ENCODE results near the gene FOSL1. TPM values are rescaled to one million over a fixed set of nuclear protein-coding genes. Genes with fewer than 3 reads are reported as not detected.

FOSL1 gene
- total RNA-seq, 1 experiment from 2014 or later = 125 TPM

DNA sequence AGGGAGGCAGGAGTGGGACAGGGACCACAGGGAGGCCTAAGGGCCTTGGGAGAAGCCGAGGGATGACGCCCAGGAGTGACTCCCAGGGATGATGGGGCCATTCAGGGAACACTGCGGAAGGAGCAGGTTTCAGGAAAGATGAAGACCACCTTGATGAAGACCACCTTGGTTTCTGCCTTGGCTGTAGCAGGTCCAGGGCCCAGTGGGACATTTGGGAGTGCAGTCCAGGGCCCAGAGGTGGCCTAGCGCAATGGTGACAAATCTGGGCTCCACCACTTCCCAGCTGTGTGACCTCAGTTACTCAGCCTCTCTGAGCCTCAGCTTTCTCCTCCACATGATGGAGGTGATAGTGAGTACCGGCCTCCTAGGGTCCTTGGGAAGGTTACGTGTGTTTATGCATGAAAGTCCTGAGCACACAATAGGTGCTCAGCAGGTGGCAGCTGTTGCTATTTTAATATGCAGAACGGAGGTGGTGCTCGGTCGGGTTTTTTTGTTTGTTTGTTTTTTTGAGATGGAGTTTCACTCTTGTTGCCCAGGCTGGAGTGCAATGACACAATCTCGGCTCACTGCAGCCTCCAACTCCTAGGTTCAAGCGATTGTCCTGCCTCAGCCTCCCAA lies 45.9 kb upstream of the FOSL1 start:
- intact Hi-C loops (cut with micrococcal nuclease) = no loop called here
- DNase-seq (ENCODE audit: low read depth, low spot score) (no peak), ATAC-seq (no peak)
- Histone ChIP-seq H3K4me3 (replicated peaks in 1 of 2; ENCODE audit: low read depth in 1 of 2, low read length in 2 of 2) (no peak overlapping the region), H3K36me3 (ENCODE audit: control insufficient read depth in 1 of 2, insufficient read depth in 2 of 2, low read length in 2 of 2) (no peaks in the 10 kb centered on the region), H3K4me2 (ENCODE audit: low read length) (no peak overlapping the region), H3K79me2 (ENCODE audit: insufficient read depth, low read length) (no peaks in the 10 kb centered on the region), H3K9me3 (ENCODE audit: control insufficient read depth in 1 of 2, insufficient read depth in 1 of 2, low read depth in 1 of 2, low read length in 2 of 2) (no peaks in the 10 kb centered on the region), H3K27me3 (ENCODE audit: insufficient read depth, low read length) (no peaks in the 10 kb centered on the region), H4K20me1 (ENCODE audit: insufficient read depth) (no peaks in the 10 kb centered on the region), H3K9me2 (ENCODE audit: insufficient read depth) (no peaks in the 10 kb centered on the region), H3K27ac (ENCODE audit: low read depth, low read length) (no peak overlapping the region), H3K9ac (ENCODE audit: low read length) (no peak overlapping the region), H2AFZ (ENCODE audit: low read depth, low read length, poor library complexity, severe bottlenecking) (no peak overlapping the region), H3K4me1 (ENCODE audit: control insufficient read depth in 1 of 2, insufficient read depth in 2 of 2, low read length in 2 of 2) (no peaks in the 10 kb centered on the region)
- no peak for TF ChIP-seq POLR2AphosphoS5 (IDR thresholded peaks at IDR 0.05; ENCODE audit: low read depth, low read length)
- TF ChIP-seq, protein P1, sequence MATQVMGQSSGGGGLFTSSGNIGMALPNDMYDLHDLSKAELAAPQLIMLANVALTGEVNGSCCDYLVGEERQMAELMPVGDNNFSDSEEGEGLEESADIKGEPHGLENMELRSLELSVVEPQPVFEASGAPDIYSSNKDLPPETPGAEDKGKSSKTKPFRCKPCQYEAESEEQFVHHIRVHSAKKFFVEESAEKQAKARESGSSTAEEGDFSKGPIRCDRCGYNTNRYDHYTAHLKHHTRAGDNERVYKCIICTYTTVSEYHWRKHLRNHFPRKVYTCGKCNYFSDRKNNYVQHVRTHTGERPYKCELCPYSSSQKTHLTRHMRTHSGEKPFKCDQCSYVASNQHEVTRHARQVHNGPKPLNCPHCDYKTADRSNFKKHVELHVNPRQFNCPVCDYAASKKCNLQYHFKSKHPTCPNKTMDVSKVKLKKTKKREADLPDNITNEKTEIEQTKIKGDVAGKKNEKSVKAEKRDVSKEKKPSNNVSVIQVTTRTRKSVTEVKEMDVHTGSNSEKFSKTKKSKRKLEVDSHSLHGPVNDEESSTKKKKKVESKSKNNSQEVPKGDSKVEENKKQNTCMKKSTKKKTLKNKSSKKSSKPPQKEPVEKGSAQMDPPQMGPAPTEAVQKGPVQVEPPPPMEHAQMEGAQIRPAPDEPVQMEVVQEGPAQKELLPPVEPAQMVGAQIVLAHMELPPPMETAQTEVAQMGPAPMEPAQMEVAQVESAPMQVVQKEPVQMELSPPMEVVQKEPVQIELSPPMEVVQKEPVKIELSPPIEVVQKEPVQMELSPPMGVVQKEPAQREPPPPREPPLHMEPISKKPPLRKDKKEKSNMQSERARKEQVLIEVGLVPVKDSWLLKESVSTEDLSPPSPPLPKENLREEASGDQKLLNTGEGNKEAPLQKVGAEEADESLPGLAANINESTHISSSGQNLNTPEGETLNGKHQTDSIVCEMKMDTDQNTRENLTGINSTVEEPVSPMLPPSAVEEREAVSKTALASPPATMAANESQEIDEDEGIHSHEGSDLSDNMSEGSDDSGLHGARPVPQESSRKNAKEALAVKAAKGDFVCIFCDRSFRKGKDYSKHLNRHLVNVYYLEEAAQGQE (IDR thresholded peaks at IDR 0.05; ENCODE audit: low read depth) = no peak
- no peak for TF ChIP-seq TCF7L2 (IDR thresholded peaks at IDR 0.05; ENCODE audit: borderline replicate concordance, extremely low read depth, insufficient read depth, insufficient read length)
- TF ChIP-seq SIN3A (IDR thresholded peaks at IDR 0.05; ENCODE audit: low read depth) = no peak
- TF ChIP-seq, protein P2, sequence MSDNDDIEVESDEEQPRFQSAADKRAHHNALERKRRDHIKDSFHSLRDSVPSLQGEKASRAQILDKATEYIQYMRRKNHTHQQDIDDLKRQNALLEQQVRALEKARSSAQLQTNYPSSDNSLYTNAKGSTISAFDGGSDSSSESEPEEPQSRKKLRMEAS (IDR thresholded peaks at IDR 0.05) = no peak
- no peak for TF ChIP-seq FOSL1 (IDR thresholded peaks at IDR 0.05; ENCODE audit: low read depth)
- no peak for TF ChIP-seq SP1 (IDR thresholded peaks at IDR 0.05; ENCODE audit: low read depth)
- no peak for TF ChIP-seq YY1 (IDR thresholded peaks at IDR 0.05; ENCODE audit: extremely low read depth, insufficient replicate concordance, low read depth, low read length)
- no peak for TF ChIP-seq CEBPB (IDR thresholded peaks at IDR 0.05; ENCODE audit: low read depth)
- TF ChIP-seq POLR2A (IDR thresholded peaks at IDR 0.05; ENCODE audit: borderline replicate concordance, extremely low read depth, insufficient read depth, insufficient read length) = no peak
- no peak for TF ChIP-seq RAD21 (IDR thresholded peaks at IDR 0.05; ENCODE audit: low read depth)
- no peak for TF ChIP-seq CBX3 (IDR thresholded peaks at IDR 0.05; ENCODE audit: low read depth)
- TF ChIP-seq, protein P3, sequence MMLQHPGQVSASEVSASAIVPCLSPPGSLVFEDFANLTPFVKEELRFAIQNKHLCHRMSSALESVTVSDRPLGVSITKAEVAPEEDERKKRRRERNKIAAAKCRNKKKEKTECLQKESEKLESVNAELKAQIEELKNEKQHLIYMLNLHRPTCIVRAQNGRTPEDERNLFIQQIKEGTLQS (IDR thresholded peaks at IDR 0.05) = no peak
- TF ChIP-seq EZH2phosphoT487 (IDR thresholded peaks at IDR 0.05; ENCODE audit: borderline replicate concordance) = no peak
- TF ChIP-seq, protein P4, sequence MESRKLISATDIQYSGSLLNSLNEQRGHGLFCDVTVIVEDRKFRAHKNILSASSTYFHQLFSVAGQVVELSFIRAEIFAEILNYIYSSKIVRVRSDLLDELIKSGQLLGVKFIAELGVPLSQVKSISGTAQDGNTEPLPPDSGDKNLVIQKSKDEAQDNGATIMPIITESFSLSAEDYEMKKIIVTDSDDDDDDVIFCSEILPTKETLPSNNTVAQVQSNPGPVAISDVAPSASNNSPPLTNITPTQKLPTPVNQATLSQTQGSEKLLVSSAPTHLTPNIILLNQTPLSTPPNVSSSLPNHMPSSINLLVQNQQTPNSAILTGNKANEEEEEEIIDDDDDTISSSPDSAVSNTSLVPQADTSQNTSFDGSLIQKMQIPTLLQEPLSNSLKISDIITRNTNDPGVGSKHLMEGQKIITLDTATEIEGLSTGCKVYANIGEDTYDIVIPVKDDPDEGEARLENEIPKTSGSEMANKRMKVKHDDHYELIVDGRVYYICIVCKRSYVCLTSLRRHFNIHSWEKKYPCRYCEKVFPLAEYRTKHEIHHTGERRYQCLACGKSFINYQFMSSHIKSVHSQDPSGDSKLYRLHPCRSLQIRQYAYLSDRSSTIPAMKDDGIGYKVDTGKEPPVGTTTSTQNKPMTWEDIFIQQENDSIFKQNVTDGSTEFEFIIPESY (IDR thresholded peaks at IDR 0.05; ENCODE audit: extremely low read depth, insufficient replicate concordance, low read length) = no peak
- no peak for TF ChIP-seq JUND (IDR thresholded peaks at IDR 0.05)
- POLR2A ChIA-PET = no interaction called here
- no TSS peak for BruUV-seq (replicated peaks)
- CTCF ChIA-PET = no interaction called here
- RAD21 ChIA-PET (ENCODE audit: low non-redundant PET in 1 of 2, low total read pairs in 2 of 2, uncharacterized antibody in 2 of 2, unreplicated experiment in 2 of 2) = no interaction called here
